NCI-H2081 treated with DMSO at 0.1 percent for 48 hours (cell line): ENCODE results near the gene DLL1.

Experiments used
- DNase-seq: peaks from one replicate; lab custom pipeline; 2025; lab: John Stamatoyannopoulos, UW

The DLL1 gene

GRCh38 chr6:170294813-170295509 is 4.1 kb upstream of the DLL1 start:
- DNase-seq: no peak

- DNase-seq: no peak
Observed at GRCh38 chr6:170294298-170294730, 3.4 kb upstream of the DLL1 start.

- DNase-seq: no peak
Observed at GRCh38 chr6:170293341-170294231, 2.7 kb upstream of the DLL1 start.

- no peak for DNase-seq
Observed at GRCh38 chr6:170292407-170293158, 1.7 kb upstream of the DLL1 start.

GRCh38 chr6:170292111-170292406 is 1.2 kb upstream of the DLL1 start:
- no peak for DNase-seq

GRCh38 chr6:170291271-170292110 is 613 bp upstream of the DLL1 start:
- no peak for DNase-seq

GRCh38 chr6:170289951-170290295 is 955 bp downstream of the DLL1 start:
- DNase-seq: no peak

- DNase-seq: no peak
Observed at GRCh38 chr6:170289180-170289931, 1.5 kb downstream of the DLL1 start.

- no peak for DNase-seq
Observed at GRCh38 chr6:170288852-170289179, 2.1 kb downstream of the DLL1 start.

- DNase-seq: no peak
Observed at GRCh38 chr6:170288091-170288631, 2.7 kb downstream of the DLL1 start.

GRCh38 chr6:170287371-170287876 is 3.5 kb downstream of the DLL1 start:
- no peak for DNase-seq

- DNase-seq: no peak
Observed at GRCh38 chr6:170286934-170287265, 4.0 kb downstream of the DLL1 start.

- no peak for DNase-seq
Observed at GRCh38 chr6:170286246-170286933, 4.5 kb downstream of the DLL1 start.

- no peak for DNase-seq
Observed at GRCh38 chr6:170285482-170285881, 5.4 kb downstream of the DLL1 start.

GRCh38 chr6:170284866-170285469 is 5.9 kb downstream of the DLL1 start:
- DNase-seq: no peak

GRCh38 chr6:170284126-170284773 is 6.6 kb downstream of the DLL1 start:
- no peak for DNase-seq

- no peak for DNase-seq
Observed at GRCh38 chr6:170283212-170284081, 7.4 kb downstream of the DLL1 start.

GRCh38 chr6:170282512-170283158 is 8.2 kb downstream of the DLL1 start:
- no peak for DNase-seq
